HepG2 (cell line): ENCODE results near the gene MILR1. TPM values are rescaled to one million over a fixed set of nuclear protein-coding genes. Genes with fewer than 3 reads are reported as not detected.

Source experiments
- ESRRA ChIP-seq: sonication (generic); formaldehyde crosslinking; IDR thresholded peaks from 2 replicates; pipeline ENCODE4 v1.5.1; 2020; ENCODE audit warnings: mild to moderate bottlenecking, low read depth, missing genetic modification reagents
- HOXA5 ChIP-seq: sonication (generic); formaldehyde crosslinking; IDR thresholded peaks from 2 replicates; pipeline ENCODE4 v1.4.0; 2020; ENCODE audit warnings: missing genetic modification reagents
- KDM5B ChIP-seq: sonication (generic); formaldehyde crosslinking; IDR thresholded peaks from 2 replicates; pipeline ENCODE4 v1.4.0; 2020; ENCODE audit warnings: missing genetic modification reagents, mild to moderate bottlenecking, borderline replicate concordance
- KLF6 ChIP-seq: IDR thresholded peaks from 2 replicates; pipeline ENCODE4 v1.8.0; 2016; ENCODE audit warnings: missing biosample characterization, missing genetic modification reagents
- MAFG ChIP-seq: sonication (generic); formaldehyde crosslinking; IDR thresholded peaks from 2 replicates; pipeline ENCODE4 v1.5.1; 2020; ENCODE audit warnings: mild to moderate bottlenecking, missing genetic modification reagents
- MYC ChIP-seq: sonication (generic); formaldehyde crosslinking; IDR thresholded peaks from 2 replicates; pipeline ENCODE4 v1.9.0; 2021; ENCODE audit warnings: missing genetic modification reagents, borderline replicate concordance
- SOX13 ChIP-seq, 3 experiments: fragments of 450-650 bp in 1 of 3; sonication (generic) in 1 of 3; formaldehyde crosslinking in 1 of 3; IDR thresholded peaks in 2 of 3; conservative IDR thresholded peaks in 1 of 3; 2 replicates each; pipeline versions ENCODE4 v1.5.0 to v1.6.1; 2016 to 2020; ENCODE audit warnings: antibody characterized with exemption in 1 of 3, mild to moderate bottlenecking in 1 of 3, missing compliant biosample characterization in 1 of 3, missing genetic modification reagents in 1 of 3, moderate library complexity in 1 of 3
- TBX3 ChIP-seq: fragments of 450-650 bp; IDR thresholded peaks from 2 replicates; pipeline ENCODE4 v1.6.1; 2017; ENCODE audit warnings: antibody characterized with exemption, mild to moderate bottlenecking, inconsistent platforms, borderline replicate concordance
- TRIM24 ChIP-seq: sonication (generic); formaldehyde crosslinking; IDR thresholded peaks from 2 replicates; pipeline ENCODE4 v1.8.0; 2022; ENCODE audit warnings: mild to moderate bottlenecking, missing genetic modification reagents
- ZIK1 ChIP-seq: sonication (generic); formaldehyde crosslinking; IDR thresholded peaks from 2 replicates; pipeline ENCODE4 v1.5.0; 2020; ENCODE audit warnings: mild to moderate bottlenecking, low read depth, missing genetic modification reagents, borderline replicate concordance
- ZNF337 ChIP-seq: sonication (generic); formaldehyde crosslinking; IDR thresholded peaks from 2 replicates; pipeline ENCODE4 v1.5.1; 2020; ENCODE audit warnings: missing genetic modification reagents, low read depth, mild to moderate bottlenecking, borderline replicate concordance
- ZNF563 ChIP-seq: sonication (generic); formaldehyde crosslinking; IDR thresholded peaks from 2 replicates; pipeline ENCODE4 v1.8.0; 2022; ENCODE audit warnings: mild to moderate bottlenecking, moderate library complexity, missing genetic modification reagents
- ZNF777 ChIP-seq: sonication (generic); formaldehyde crosslinking; IDR thresholded peaks from 2 replicates; pipeline ENCODE4 v1.4.0; 2020; ENCODE audit warnings: missing genetic modification reagents
- polyA plus RNA-seq, 8 experiments: library from polyadenylated mRNA; depleted of rRNA in 3 of 8; stranded (reverse) in 7 of 8; unstranded in 1 of 8; fragments of >200 nt; fragmentation: Illumina TruSeq in 4 of 8; extraction: Trizol in 4 of 8; gene quantifications; 2 replicates each; pipeline versions ENCODE4 v1.2.1 to v1.2.3, GENCODE V29; 2011 to 2016; ENCODE audit warnings: low read depth in 4 of 8, missing spikeins in 1 of 8, mixed read lengths in 1 of 8; ENCODE audit not compliant: insufficient read depth in 1 of 8
- total RNA-seq, 5 experiments: library from RNA; depleted of rRNA; stranded (reverse); fragments of >200 nt; fragmentation: Illumina TruSeq; extraction: Trizol; gene quantifications; 2 replicates each; pipeline ENCODE4 v1.2.3, GENCODE V29; 2016; ENCODE audit warnings: low read depth in 1 of 5
- TF ChIP-seq, protein P1 (sequence below): sonication (generic); formaldehyde crosslinking; IDR thresholded peaks from 2 replicates; pipeline ENCODE4 v1.4.0; 2020; ENCODE audit warnings: missing genetic modification reagents, borderline replicate concordance
- TF ChIP-seq, protein P2 (sequence below): sonication (generic); formaldehyde crosslinking; IDR thresholded peaks from 2 replicates; pipeline ENCODE4 v1.4.0; 2020; ENCODE audit warnings: missing genetic modification reagents
- TF ChIP-seq, protein P3 (sequence below): sonication (generic); formaldehyde crosslinking; IDR thresholded peaks from 2 replicates; pipeline ENCODE4 v1.5.1; 2020; ENCODE audit warnings: missing genetic modification reagents, mild to moderate bottlenecking, borderline replicate concordance
- TF ChIP-seq, protein P4 (sequence below), 2 experiments: IDR thresholded peaks; 2 replicates each; pipeline ENCODE4 v1.6.1; 2011 to 2012; ENCODE audit warnings: low read length in 2 of 2, borderline replicate concordance in 1 of 2, low read depth in 1 of 2, mild to moderate bottlenecking in 1 of 2, moderate library complexity in 1 of 2

MILR1 gene
- total and polyA plus RNA-seq, 2 of the 13 experiments (the other 11 are each of a cell fraction or from before 2014, with no cell fraction given): 0.27 to 1.7 TPM

DNA sequence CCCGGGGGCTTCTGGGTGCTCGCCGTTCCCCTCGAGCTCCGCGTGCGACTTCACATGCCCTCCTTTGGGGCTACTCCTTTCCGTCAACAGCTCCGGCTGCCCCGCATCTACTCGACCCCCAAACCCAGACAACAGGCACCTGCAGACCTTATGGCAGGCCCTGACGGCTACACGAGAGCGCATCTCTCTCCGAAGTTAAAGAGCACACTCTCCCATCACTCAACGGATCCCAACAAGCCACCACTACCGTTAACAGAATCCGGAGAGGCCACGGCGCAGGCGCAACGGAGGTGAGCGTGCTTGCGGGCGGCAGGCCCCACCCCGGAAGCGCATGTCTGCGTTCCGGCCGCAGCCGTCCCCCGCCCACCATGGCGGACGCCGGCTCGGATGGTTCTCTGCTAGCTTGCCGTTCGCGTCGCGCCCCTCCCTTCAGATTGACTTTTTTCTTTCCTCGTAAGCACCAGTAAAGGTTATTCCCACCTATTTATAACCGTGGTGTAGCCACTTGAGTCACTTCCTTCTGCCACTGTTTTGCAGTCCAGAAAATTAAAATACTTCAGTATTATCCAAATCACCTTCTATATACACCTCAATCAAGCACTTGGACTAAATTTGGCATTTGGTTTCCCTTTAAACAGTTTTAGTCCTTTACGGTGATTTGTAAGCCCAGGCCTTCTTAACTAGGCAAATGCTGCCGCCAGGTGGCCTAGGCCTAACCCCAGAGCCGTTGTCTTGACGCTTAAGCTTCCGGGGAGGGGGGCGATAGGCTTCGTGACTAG is 48.1 kb downstream of the MILR1 start, which contains the start of gene POLG2 (continued):
- TF ChIP-seq, protein P1, sequence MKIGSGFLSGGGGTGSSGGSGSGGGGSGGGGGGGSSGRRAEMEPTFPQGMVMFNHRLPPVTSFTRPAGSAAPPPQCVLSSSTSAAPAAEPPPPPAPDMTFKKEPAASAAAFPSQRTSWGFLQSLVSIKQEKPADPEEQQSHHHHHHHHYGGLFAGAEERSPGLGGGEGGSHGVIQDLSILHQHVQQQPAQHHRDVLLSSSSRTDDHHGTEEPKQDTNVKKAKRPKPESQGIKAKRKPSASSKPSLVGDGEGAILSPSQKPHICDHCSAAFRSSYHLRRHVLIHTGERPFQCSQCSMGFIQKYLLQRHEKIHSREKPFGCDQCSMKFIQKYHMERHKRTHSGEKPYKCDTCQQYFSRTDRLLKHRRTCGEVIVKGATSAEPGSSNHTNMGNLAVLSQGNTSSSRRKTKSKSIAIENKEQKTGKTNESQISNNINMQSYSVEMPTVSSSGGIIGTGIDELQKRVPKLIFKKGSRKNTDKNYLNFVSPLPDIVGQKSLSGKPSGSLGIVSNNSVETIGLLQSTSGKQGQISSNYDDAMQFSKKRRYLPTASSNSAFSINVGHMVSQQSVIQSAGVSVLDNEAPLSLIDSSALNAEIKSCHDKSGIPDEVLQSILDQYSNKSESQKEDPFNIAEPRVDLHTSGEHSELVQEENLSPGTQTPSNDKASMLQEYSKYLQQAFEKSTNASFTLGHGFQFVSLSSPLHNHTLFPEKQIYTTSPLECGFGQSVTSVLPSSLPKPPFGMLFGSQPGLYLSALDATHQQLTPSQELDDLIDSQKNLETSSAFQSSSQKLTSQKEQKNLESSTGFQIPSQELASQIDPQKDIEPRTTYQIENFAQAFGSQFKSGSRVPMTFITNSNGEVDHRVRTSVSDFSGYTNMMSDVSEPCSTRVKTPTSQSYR (CRISPR knock-in tag): 0 out of 2 replicates have a peak, but pooled peaks have one; percentile 15
- TF ChIP-seq KLF6: peak; percentile 98
- TF ChIP-seq ZNF777 (CRISPR knock-in tag): no peak
- TF ChIP-seq KDM5B (CRISPR knock-in tag): peak; percentile 97
- TF ChIP-seq, protein P2, sequence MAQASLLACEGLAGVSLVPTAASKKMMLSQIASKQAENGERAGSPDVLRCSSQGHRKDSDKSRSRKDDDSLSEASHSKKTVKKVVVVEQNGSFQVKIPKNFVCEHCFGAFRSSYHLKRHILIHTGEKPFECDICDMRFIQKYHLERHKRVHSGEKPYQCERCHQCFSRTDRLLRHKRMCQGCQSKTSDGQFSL (CRISPR knock-in tag): no peak
- TF ChIP-seq, protein P3, sequence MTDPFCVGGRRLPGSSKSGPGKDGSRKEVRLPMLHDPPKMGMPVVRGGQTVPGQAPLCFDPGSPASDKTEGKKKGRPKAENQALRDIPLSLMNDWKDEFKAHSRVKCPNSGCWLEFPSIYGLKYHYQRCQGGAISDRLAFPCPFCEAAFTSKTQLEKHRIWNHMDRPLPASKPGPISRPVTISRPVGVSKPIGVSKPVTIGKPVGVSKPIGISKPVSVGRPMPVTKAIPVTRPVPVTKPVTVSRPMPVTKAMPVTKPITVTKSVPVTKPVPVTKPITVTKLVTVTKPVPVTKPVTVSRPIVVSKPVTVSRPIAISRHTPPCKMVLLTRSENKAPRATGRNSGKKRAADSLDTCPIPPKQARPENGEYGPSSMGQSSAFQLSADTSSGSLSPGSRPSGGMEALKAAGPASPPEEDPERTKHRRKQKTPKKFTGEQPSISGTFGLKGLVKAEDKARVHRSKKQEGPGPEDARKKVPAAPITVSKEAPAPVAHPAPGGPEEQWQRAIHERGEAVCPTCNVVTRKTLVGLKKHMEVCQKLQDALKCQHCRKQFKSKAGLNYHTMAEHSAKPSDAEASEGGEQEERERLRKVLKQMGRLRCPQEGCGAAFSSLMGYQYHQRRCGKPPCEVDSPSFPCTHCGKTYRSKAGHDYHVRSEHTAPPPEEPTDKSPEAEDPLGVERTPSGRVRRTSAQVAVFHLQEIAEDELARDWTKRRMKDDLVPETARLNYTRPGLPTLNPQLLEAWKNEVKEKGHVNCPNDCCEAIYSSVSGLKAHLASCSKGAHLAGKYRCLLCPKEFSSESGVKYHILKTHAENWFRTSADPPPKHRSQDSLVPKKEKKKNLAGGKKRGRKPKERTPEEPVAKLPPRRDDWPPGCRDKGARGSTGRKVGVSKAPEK (CRISPR knock-in tag): peak; percentile 65; the same call in 1 of the 2 replicates
- TF ChIP-seq ESRRA (CRISPR knock-in tag): peak; percentile 20; the same call in 1 of the 2 replicates
- peak; percentile 96 for TF ChIP-seq MYC (CRISPR knock-in tag)
- TF ChIP-seq ZNF563 (CRISPR knock-in tag): peak; percentile 84
- TF ChIP-seq TBX3: no peak
- TF ChIP-seq, protein P4, sequence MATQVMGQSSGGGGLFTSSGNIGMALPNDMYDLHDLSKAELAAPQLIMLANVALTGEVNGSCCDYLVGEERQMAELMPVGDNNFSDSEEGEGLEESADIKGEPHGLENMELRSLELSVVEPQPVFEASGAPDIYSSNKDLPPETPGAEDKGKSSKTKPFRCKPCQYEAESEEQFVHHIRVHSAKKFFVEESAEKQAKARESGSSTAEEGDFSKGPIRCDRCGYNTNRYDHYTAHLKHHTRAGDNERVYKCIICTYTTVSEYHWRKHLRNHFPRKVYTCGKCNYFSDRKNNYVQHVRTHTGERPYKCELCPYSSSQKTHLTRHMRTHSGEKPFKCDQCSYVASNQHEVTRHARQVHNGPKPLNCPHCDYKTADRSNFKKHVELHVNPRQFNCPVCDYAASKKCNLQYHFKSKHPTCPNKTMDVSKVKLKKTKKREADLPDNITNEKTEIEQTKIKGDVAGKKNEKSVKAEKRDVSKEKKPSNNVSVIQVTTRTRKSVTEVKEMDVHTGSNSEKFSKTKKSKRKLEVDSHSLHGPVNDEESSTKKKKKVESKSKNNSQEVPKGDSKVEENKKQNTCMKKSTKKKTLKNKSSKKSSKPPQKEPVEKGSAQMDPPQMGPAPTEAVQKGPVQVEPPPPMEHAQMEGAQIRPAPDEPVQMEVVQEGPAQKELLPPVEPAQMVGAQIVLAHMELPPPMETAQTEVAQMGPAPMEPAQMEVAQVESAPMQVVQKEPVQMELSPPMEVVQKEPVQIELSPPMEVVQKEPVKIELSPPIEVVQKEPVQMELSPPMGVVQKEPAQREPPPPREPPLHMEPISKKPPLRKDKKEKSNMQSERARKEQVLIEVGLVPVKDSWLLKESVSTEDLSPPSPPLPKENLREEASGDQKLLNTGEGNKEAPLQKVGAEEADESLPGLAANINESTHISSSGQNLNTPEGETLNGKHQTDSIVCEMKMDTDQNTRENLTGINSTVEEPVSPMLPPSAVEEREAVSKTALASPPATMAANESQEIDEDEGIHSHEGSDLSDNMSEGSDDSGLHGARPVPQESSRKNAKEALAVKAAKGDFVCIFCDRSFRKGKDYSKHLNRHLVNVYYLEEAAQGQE (IDR thresholded peaks at IDR 0.05; ENCODE audit: borderline replicate concordance in 1 of 2, low read depth in 1 of 2, low read length in 2 of 2): 0 out of 4 replicates have a peak, but pooled peaks of 1 of the 2 experiments have one; percentile 45
- TF ChIP-seq MAFG: no peak
- no peak for TF ChIP-seq SOX13 (IDR thresholded peaks at IDR 0.05)
- peak; percentile 11 to 98; a peak in 3 of 4 replicates for TF ChIP-seq SOX13 (CRISPR knock-in tag; conservative IDR thresholded peaks at IDR 0.05 in 1 of 2, IDR thresholded peaks at IDR 0.05 in 1 of 2)
- 0 out of 2 replicates have a peak, but pooled peaks have one; percentile 21 for TF ChIP-seq ZNF337
- TF ChIP-seq HOXA5 (CRISPR knock-in tag): peak; percentile 84
- no peak for TF ChIP-seq ZIK1 (CRISPR knock-in tag)
- no peak for TF ChIP-seq TRIM24
